NCI-H2107 treated with DMSO at 0.1 percent for 48 hours (cell line): ENCODE data around the gene MYBBP1A.

ENCODE experiments used
- DNase-seq: peaks from one replicate; lab custom pipeline; 2025; ENCODE audit not compliant: unreplicated experiment; lab: John Stamatoyannopoulos, UW

Gene MYBBP1A

DNA sequence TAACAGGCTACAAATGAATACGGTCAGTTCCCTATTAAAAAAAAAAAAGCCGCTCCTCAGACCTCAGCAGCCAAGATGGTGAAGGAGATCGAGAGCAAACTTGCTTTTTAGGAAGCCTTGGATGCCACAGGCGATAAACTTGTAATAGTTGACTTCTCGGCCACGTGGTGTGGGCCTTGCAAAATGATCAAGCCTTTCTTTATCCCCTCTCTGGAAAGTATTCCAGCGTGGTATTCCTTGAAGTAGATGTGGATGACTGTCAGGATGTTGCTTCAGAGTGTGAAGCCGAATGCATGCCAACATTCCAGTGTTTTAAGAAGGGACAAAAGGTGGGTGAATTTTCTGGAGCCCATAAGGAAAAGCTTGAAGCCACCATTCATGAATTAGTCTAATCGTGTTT is 16.9 kb upstream of the MYBBP1A start:
- no peak for DNase-seq

DNA sequence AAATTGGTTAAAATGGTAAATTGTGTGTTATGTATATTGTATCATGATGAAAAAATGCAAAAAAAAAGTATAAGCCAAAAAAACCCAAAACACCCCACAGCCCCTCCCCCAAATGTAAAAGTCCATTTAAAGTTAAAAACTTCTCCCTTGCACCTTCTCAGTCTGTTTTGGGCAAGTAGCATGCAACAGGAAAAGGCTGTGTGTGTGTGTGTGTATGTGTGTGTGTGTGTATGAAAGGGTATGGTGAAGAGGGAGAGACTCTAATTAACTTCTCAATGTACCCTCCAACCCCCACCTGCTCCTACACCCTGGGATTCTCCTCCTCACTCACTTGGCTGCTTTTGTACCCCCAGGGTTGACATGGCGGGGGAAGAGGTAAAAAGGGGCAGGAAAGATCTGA is 14.4 kb upstream of the MYBBP1A start:
- no peak for DNase-seq

DNA sequence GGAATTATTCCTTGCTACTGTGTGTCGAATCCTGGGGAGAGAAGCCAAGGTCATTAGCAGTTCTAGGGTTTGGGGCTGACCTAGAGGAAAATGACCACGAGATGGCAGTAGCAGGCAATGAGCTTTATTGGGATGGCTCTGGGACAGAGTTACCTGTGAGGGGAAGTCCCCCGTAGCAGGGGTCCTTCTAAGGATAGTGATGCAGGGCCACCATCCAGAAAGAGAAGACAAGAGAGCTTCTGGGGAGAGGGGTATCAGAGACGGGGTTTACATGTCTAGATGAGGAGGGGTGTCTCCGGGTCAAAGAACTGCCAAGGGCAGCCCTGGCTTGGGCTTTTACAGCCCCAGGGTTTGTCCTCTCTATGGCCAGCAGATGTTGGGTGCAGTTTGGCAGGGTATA is 11.6 kb upstream of the MYBBP1A start:
- peak; percentile 28 for DNase-seq

DNA sequence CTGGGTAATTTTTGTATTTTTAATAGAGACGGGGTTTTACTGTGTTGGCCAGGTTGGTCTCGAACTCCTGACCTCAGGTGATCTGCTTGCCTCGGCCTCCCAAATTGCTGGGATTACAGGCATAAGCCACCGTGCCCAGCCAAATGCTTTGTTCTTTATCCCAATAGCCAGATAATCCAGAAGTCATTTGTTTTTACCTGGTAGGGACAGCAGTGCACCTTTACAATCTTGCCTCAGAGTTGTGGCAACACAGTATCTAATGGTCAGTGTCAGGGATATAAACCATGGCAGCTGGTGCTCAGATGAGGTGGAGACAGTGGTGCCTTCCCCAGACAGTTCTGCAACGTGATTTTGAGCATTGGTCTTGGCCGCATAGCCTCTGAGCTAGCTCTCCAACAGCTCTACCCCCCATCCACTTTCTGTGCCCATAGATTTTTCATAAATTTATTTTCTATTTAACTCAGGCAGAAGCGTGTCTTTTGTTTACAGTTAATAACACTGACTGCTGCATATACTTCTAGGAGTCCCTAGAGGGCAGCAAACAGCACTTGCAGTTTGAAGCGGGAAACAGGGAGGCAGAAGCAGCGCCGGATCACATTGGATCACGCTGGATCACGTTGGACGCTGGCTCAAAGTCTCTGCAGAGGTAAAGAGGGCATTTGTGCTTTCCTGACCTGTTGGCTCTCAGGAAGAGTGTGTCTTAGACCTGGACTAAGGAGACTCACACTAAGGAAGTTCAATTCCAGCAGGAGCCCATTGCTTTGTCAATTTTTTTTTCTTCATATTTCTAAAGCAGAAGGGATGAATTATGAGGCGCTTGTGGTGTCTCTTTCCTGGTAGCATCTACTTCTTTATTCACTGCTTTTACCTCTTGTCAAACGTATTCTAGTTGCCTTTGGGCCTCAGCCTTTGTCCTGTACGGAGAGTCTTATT is 10.3 kb upstream of the MYBBP1A start:
- DNase-seq, result peak; percentile 50

DNA sequence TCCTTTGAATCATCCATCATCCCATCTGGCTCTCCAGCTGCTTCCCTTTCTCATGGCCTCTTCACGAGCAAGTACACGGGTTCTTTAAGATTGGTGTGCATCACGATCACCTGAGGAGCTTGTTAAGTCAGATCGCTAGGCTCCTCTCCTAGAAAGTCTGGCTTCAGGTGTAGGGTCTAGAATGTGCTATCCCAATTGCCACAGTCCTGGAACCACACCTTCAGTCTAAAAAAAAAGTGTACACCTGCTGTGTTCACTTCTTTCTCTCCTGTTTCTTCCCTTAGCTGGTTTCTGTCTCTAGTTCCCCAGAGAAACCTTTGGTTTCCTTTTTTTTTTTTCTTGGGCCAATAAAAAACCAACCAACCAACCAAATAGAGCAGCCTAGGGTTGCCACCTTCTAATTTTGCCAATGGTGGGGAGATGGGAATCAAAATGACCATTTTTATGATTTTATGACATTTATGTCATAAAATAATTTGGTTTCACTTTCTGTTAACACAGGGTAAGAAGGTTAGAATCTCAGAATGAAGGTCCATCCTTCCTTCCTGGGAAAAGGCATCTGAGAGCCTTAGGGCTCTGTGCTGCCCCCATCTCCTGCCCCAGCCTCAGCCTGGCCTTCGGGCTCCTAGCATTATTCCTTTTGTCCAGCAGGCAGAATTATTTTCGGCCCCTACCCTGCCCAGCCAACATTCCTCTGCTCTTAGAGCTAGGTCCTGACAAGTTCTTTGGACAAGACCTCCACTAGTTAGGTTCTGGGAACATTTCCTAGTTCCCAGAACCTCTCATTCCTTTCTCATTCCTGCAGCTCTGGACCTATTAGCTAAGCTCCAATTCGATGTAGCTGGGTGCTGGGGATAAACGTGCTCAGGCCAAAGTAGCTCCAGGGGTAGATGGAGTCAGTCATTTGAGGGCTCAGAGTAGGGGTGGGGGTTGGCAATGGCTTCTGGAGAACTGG is 7.1 kb upstream of the MYBBP1A start:
- DNase-seq, result no peak

DNA sequence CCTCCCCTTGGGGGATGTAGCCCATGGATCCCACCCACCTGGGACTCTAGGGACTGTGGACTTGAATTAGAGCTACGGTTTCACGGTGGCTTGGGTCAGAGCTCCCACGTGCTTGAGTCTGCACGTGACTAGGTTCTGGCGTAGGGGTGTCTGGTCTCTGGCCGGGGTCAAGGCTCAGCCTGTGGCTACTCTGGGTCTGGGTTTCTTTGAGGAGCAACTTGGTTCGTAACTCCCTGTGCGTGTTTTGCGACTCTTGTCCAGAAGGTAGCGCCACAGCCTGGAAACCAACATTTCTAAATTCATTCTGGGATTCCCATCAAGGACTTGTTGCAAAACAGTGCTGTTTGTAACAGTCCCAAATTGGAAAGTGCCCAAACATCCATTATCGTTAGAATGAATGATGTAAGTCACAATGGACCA is 5.7 kb upstream of the MYBBP1A start:
- peak; percentile 4 for DNase-seq

DNA sequence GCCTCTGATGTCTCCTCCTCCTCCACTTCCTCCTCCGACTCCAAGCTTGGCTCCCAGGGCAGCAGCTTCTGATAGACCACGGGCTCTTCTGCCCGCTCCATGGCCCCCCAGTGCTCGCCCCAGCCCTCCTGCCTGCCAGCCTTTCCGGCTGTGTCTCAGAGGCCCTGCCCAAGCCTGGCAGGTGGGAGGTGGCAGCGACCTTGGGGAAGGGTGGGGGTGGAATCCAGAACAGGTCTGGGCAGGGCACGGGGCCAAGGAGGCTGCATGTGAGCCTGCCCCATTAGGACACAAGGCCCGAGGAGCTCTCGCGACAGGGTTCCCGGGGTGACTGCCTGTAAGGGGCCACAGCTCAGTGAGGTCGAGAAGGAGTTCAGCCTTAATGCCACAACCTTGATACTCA is 5.2 kb upstream of the MYBBP1A start, which contains the start of gene GGT6:
TSS of gene GGT6 (minus strand) at position 157 of the 400 bp plus-strand sequence. CDS start at position 101, 56 bp downstream.
- DNase-seq, result no peak

DNA sequence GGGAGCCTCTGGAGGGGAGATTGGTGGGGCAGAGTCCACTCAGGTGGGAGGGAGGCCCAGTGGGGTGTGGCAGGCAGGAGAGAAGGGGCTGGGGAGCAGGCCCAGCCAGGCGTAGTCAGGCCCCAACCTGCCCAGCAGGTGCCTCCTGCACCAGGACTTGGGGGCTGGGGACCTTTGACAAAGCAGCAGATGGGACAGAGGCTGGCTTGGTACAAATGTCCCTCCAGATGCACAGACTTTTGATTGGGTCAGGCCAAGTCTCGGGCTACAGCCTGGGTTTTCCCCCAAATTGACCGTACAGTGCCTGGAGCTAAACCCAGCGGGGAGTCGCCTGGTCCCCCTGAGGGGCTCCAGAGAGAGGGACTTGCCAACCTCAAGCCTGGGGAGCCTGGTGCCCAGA is 4.8 kb upstream of the MYBBP1A start:
- DNase-seq, result no peak

DNA sequence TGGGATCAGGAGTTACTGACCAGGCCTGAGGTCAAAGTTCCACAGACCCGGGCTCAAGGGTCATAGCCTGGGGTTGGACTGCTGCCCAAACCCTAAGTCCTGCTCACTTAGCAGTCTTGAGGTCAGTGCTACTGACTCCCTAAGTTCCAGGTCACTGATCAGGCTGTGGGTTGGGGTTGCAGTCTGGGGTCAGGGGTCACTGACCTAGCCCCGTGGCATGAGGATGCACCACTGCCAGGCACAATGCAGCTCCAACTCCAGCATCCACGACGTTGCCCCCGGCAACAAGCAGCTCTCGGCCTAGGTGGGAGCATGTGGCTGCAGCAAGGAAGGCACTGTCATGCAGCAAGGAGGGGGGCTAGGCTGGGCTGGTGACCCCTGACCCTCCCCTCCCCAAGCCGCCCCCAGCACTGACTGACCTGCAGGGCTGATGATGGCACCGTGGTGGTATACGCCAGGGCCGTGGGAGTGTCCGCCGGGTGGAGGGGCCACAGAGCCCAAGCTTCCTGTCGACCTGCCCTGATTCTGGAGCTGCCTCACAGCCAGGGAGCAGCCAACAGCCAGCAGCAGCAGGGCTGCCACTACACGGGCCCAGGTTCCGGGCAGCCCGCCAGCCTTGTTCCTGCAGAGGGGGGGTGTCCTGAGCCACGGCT is 4.1 kb upstream of the MYBBP1A start:
- DNase-seq, result no peak

DNA sequence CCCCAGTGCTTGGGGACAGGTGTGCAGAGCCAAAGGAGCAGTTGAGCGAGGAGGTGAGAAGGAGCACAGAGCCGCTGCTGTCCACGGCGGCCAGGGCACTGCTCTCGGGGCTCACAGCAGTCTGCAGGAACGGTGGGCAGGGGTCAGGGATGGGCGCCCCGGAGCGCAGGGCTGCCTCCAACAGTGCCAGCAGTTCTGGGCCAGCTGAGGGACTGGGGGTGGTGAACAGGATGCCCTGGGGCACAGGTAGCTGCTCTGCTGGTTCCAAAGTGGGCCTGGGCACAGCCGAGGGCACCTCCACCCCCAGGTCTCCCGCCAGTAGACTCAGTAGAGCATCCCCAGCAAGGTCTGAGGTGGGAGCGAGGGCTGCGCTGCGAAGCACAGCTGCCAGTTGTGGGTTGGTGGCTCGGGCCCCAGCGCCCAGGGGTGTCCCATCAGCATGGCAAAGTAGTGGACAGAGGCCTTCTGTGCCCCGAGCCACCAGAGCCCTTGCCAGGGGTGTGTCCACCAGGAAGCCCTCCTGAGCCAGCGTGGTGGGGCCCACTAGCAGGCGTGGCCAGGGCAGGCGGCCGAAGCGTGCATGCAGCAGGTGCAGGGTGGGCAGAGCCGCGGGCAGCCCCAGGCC is 3.3 kb upstream of the MYBBP1A start:
- no peak for DNase-seq

DNA sequence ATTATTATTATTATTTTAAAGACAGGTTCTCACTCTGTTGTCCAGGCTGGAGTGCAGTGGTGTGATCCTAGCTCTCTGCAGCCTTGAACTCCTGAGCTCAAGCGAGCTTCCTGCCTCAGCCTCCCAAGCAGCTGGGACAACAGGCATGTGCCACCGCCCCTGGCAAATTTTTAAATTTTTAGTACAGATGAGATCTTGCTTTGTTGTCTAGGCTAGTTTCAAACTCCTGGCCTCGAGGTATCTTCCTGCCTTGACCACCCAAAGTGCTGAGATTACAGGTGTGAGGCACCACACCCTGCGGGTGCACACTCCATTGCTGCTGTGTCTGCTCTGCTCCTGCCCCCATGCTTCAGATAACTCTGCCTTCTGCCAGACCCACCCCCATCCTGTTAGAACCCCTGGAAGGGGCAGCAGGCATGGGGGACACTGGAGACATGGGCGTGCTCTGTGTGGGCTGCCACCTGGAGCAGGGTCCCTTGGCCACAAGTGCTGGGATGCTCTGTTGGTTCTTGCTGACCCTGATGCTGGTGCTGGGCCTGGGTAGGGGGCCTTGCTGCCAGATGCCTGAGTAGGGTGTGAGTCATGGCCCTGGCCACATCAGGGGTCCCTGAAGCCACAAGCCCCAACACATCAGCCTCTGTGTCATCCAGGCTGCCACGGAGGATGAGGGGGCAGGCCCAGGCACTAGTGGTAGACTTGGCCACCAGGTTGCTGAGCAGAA is 2.6 kb upstream of the MYBBP1A start:
- DNase-seq, result no peak

DNA sequence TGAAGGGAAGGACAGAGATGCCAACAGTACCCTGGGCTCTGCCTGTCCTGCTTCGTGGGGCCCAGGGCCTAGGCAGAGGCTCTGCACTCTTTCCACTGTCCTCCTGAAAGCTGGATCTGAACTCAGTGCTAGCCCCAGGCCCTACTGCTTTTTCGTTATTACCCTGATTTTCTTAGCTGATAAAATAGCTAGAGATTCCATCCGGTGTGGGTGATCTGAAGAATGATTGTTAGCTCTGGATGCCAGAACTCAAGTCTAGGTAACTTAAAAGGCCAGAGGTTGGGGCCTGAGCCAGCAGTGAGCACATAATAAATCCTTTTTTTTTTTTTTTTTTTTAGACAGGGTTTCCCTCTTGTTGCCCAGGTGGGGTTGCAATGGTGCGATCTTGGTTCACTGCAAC is 1.8 kb upstream of the MYBBP1A start:
- DNase-seq, result no peak

DNA sequence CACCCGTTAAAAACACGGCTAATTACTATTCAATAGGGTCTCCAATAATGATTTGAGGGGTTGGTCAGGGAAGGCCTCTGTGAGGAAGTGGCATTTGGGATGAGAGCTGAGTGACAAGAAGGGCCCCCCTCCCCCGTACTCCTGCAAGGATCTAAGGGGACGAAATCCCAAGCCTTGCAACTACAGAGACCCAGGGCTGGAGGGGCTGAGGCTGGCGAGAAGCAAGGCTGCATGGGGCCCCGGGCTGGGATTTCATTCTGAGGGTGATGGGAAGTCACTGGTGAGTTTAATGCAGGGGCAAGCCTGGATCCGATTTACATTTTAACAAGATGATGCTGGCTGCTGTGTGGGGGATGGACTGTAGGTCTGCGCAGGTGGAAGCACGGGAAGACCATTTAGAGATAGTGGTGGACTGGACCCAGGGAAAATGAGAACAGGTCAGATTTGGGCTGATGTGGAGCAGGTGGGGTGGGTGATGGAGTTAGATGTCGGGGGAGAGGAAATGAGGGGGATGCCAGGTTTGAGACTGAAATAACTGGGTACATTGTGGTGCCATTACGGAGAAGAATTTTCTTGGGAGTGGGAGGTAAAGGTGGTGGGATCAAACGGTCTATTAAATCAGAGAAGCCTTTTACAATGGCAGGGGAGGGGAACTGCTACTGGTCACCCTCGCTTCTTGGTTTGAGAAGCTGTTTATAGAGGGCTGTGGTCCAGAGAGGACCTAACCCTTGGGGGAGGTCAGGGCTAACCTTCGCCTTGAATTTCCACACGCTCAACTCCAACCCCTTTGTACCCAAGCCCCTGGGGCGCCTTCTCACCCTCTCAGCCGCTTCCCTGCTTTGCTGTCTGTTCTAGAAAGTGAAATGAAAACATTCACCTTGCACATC is 932 bp upstream of the MYBBP1A start:
- DNase-seq, result no peak

DNA sequence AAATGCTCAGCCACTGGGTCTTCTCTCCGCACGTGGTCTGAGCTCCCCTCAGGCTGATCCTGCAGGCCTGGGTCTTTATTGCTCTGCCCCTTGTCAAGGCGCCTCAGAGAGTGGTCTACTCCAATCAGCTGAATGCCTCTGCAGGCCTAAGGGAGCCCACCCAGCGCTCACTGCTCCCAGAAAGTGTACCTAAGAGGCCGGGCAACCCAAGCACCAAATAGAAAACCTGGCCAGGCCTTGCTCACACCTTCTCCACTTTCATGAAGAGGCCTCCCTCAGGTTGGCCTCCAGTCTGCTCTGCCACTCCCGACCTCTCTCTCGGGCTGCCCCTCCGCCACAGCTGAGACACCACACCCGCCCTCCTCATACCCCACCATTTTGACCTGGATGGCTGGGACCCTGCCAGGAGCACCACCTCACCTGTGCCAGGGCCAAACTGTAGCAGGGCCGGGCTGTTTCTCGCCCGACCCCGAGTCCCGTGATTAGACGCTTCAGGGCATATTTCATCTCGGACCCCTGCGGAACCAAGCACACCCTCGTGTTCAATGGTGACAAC is 665 bp downstream of the MYBBP1A start:
- no peak for DNase-seq

DNA sequence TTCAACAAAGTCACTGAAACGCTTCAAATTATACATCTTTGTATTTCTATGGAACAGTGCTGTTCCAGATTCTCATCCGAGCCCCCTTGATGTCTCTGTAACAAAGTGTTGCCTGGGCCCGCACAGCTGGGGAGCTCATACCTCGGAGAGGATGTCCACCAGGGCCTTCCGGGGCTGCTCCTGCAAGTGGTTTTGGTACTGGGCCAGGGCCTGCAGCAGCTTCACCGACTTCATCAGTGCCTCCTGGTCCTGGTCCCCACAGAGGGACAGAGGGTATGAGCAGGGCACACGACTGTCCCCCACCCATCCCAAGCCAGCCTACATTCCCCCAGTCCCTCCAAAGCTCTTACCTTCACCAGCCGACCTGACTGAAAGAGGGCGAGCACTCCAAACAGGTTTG is 1.5 kb downstream of the MYBBP1A start:
- DNase-seq, result no peak

DNA sequence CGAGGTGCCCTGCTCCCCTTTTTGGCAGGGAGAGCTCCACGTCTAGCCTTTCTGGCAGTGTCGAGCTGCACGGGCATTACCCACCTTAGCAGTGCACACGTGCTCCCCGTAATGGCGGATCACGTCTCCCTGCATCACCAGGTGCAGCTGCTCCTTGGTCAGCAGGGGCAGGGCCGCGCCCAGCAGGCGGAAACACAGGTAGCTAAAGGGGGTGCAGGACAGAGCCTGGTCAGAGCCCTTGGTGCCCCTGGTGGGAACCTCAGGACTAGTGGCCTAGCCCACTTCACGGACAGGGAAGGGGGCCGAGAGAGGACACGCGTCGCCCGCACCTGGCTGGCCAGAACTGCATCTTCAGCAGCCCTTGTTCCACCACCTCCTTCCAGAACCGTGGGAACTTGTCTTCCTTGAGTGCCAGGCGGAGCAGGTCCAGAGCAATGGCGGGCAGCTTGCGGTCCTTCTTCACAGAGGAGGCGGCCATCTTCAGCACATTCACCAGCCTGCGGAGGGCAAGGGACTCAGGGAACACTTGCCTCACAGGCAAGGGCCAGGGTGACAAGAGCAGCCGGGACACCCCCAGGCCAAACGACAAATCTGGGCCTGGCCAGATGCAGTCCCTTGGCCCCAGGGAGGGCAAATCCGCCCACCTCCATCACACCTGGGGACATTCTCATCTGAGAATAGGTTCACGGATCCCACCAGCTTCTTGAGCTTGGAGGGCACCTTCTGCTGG is 3.2 kb downstream of the MYBBP1A start:
- DNase-seq, result no peak

DNA sequence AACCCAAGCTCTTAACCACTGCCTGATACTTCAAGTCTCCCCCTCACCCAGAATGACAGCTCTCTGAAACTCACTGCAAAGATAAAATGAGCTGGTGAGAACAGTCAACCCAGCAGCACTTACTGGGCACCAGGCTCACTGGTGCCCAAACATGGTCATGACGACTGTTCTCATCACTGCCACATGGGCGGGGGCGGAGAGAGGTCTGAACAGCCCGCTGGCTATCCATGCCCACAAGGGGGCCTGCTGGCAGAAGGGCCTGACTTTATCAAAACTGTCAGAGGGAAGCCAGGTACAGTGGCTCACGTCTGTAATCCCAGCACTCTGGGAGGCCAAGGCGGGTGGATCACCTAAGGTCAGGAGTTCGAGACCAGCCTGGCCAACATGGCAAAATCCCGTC is 4.0 kb downstream of the MYBBP1A start:
- no peak for DNase-seq

DNA sequence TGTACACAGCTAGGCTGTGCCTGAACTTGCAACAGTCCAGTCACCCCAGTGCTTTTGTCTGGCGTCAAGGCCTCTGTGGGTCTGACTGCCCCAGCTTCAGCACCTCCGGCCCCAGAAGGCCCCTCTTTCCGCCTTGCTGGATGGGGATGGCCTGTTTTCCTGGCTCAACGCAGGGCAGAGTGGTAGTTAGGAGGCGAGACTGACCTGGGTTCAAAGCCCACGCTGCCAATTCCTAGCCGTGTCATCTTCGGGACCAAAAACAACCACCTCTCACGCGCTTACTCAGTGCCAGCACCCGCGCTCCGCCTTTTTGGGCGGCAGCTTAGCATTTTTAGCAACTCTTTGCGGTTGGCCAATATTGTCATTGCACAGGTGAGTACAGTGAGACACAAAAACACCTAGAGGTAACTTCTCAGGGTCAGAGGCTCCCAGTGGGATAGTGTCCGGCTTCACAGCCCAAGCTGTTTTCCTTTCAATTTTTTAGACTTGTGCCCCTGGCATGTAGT is 4.6 kb downstream of the MYBBP1A start:
- DNase-seq, result no peak
